ENCODE results near the gene BRD7. TPM values are rescaled to one million over a fixed set of nuclear protein-coding genes. Genes with fewer than 3 reads are reported as not detected.
A peak's percentile ranks its signal among the peaks of the same experiment; 100 is the strongest.

The BRD7 gene
- 10 to 100 TPM; 76.2 to 93.4 TPM for total RNA-seq

DNA sequence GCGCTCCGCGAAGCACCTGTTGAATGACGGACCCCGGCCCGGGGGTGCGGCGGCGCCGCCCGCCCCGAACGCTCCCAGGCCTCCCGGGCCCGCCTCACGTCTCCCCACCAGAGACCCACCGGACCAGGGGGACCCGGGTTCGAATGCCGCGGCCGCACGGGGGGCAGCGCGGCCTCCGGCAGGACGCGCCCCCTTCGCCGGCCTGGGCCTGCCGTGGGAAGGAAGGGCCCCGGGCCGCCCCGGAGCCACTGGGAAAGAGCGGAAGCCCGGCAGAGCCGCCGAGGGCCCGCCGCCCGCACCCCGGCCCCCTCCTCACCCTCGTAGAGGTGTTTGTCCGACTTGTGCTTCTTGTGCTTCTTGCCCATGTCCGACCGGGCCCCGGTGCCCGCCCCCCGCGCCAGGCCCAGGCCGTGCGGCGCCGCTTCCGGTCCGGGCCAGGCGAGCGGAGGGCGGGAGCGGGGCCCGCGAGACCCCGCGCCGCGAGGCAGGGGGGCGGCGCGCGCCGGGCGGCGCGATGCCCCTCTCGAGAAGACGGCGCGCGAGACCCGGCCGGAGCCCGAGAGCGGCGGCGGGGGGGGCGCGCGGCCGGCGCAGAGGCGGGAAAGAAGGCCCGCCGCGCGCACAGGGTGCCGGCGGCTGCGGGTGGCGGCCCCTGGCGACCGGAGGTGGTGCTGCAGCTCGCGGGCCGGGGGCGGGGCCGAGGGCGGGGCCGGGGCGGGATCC, at the start of gene BRD7:
TSS of gene BRD7 (minus strand) at position 579 of the 723 bp plus-strand sequence. CDS start at position 365, 214 bp downstream.
- Mint-ChIP-seq H3K27ac (peak within 1 kb of the TSS; percentile 92), H3K4me1 (ENCODE audit: low read depth) (peaks cover 36% of the 10 kb centered on the region), H3K36me3 (ENCODE audit: low read depth) (peaks cover 30% of the 10 kb centered on the region), H3K9me3 (no peaks in the 10 kb centered on the region), H3K27me3 (no peaks in the 10 kb centered on the region), H3K4me3 (peak within 1 kb of the TSS; percentile 93)
- CTCF ChIA-PET, result interaction anchor here (0.9 to 11.9 kb wide), 12 partner anchors 12 to 438 kb away, joined by 3 to 118 read pairs (median 10); no protein-coding TSS in a partner anchor
- ATAC-seq (peak; percentile 91), DNase-seq (peak; percentile 65)
- TF ChIP-seq CTCF (IDR thresholded peaks at IDR 0.05), result no peak
- POLR2A ChIA-PET, result interaction anchor here (1.2 to 1.4 kb wide), 2 partner anchors 18 to 42 kb away, joined by 3 to 6 read pairs; no protein-coding TSS in a partner anchor
- intact Hi-C loops (cut with micrococcal nuclease), result loop anchor here (10.0 kb wide), 2 partner anchors 296 to 376 kb away; partner anchors contain the start of gene CYLD

- POLR2A ChIA-PET, result no interaction called here
- DNase-seq (no peak), ATAC-seq (no peak)
- Mint-ChIP-seq H3K27me3 (no peaks in the 10 kb centered on the region), H3K4me1 (ENCODE audit: low read depth) (no peaks in the 10 kb centered on the region), H3K27ac (no peak overlapping the region), H3K36me3 (ENCODE audit: low read depth) (peaks cover 15% of the 10 kb centered on the region), H3K4me3 (no peak overlapping the region), H3K9me3 (peaks cover 36% of the 10 kb centered on the region)
- intact Hi-C loops (cut with micrococcal nuclease), result no loop called here
- no peak for TF ChIP-seq CTCF (IDR thresholded peaks at IDR 0.05)
- CTCF ChIA-PET, result no interaction called here
Observed at GRCh38 chr16:50416388-50416787, 47.6 kb upstream of the BRD7 start.

DNA sequence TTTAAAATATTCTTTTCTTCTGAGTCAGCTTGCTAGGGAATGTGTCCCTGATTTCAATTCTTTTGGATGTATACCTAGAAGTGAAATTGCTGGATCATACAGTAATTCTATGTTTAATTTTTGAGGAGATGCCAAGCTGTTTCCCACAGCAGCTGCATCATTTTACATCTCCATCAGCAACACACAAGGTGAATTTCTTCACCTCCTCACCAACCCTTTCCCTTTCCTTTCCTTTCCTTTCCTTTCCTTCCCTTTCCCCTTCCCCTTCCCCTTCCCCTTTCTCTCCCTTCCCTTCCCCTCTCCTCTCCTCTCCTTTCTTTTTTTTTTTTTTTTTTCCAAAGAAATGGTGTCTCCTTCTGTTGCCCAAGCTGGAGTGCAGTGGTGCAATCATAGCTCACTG, 45.4 kb upstream of the BRD7 start:
- CTCF ChIA-PET, result no interaction called here
- no peak for ATAC-seq
- POLR2A ChIA-PET, result interaction anchor here (0.6 kb wide), 1 partner anchor 8 kb away, joined by 3 read pairs; no protein-coding TSS in a partner anchor
- intact Hi-C loops (cut with micrococcal nuclease), result no loop called here
- DNase-seq, result no peak
- Mint-ChIP-seq H3K9me3 (peaks cover 28% of the 10 kb centered on the region), H3K4me3 (no peak overlapping the region), H3K4me1 (ENCODE audit: low read depth) (no peaks in the 10 kb centered on the region), H3K27ac (no peak overlapping the region), H3K36me3 (ENCODE audit: low read depth) (peaks cover 7% of the 10 kb centered on the region), H3K27me3 (no peaks in the 10 kb centered on the region)
- no peak for TF ChIP-seq CTCF (IDR thresholded peaks at IDR 0.05)

DNA sequence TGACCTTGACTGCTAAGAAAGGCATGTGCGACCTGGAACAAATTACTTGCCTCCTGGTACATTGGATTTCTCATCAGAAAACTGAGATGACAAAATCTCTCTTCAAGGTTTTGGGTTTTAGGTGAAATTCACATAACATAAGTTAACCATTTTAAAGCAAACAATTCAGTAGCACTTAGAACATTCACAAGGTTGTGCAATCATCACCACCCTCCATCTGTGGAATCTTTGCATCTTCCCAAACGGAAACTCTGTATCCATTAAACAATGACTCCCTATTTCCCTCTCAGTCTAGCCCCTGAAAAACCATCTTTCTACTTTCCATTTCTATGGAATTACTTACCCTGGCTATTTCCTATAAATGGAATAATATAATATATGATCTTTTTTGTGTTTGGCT, 42.2 kb upstream of the BRD7 start:
- H3K36me3 Mint-ChIP-seq (ENCODE audit: low read depth), result no peaks in the 10 kb centered on the region
- intact Hi-C loops (cut with micrococcal nuclease), result no loop called here
- no peaks in the 10 kb centered on the region for H3K4me1 Mint-ChIP-seq (ENCODE audit: low read depth)
- TF ChIP-seq CTCF (IDR thresholded peaks at IDR 0.05), result no peak
- ATAC-seq (no peak), DNase-seq (no peak)
- no peaks in the 10 kb centered on the region for H3K27me3 Mint-ChIP-seq
- ChIA-PET CTCF (no interaction called here), POLR2A (no interaction called here)
- peaks cover 9% of the 10 kb centered on the region for H3K9me3 Mint-ChIP-seq
- no peak overlapping the region for H3K4me3 Mint-ChIP-seq
- H3K27ac Mint-ChIP-seq, result no peak overlapping the region

DNA sequence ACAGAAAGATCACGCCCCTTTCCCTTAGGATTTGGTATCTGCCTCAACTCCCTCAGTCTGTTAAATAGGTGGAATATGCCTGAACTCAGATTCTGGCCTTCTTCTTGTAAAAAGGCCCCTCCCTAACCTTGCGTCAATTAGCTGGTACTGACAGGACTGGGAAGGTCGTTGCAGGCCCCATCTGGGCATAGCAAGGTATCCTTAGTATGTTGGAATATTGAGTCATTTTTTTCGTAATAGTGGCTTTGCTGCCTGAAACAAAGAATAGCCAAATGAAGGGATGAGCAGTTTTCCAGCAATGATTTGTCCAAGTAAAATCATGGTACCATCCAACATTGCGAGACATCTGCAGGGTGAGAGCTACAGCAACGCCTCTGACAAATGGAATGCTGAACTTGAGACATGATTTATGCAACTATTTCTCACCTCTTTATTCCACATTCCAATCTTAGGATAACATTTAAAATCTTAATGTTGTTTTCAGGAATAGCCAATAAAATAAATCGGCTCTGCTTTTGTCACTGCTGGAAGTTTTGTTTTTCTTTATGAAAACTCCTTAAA, 39.3 kb upstream of the BRD7 start:
- intact Hi-C loops (cut with micrococcal nuclease), result no loop called here
- DNase-seq (no peak), ATAC-seq (no peak)
- Mint-ChIP-seq H3K27ac (no peak overlapping the region), H3K4me3 (no peak overlapping the region), H3K9me3 (peaks cover 6% of the 10 kb centered on the region), H3K27me3 (no peaks in the 10 kb centered on the region), H3K4me1 (ENCODE audit: low read depth) (no peaks in the 10 kb centered on the region), H3K36me3 (ENCODE audit: low read depth) (no peaks in the 10 kb centered on the region)
- CTCF ChIA-PET, result no interaction called here
- POLR2A ChIA-PET, result no interaction called here
- TF ChIP-seq CTCF (IDR thresholded peaks at IDR 0.05), result no peak
